Epithelial cell of esophagus (primary cell): ENCODE measurements around the gene C17orf100.

ENCODE experiments used
- DNase-seq: peaks from one replicate; pipeline ENCODE4 v3.0.0; 2010; ENCODE audit warnings: low read depth
- H3K4me3 ChIP-seq: 2 replicates; pipeline ENCODE4 v1.5.1; 2011; ENCODE audit warnings: mild to moderate bottlenecking, low read length, control low read depth
- CTCF ChIP-seq: IDR thresholded peaks from 2 replicates; pipeline ENCODE4 v1.5.1; 2011; ENCODE audit warnings: low read depth, mild to moderate bottlenecking, low read length, control low read depth, inconsistent platforms; ENCODE audit not compliant: insufficient read depth; ENCODE audit errors: missing control alignments

The C17orf100 gene

DNA sequence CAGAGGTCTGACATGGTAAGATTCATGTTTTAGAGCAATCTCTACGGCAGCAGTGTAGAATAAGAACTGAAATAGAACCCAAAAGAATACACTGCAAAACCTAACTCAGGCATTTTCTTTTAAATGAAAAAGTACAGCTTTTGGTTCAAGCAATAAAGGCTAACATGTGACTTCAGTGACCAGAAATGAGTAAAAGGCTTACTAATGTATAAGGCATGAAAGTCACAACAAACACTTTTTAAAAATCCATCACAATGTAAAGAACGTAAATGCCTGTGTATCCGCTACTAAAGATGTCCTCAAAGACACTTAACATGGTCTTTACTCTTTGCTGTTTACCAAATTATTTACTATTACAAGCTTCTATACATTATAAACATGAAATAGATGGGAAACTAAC lies 27.6 kb upstream of the C17orf100 start:
- no peak for TF ChIP-seq CTCF
- no peak overlapping the region for H3K4me3 ChIP-seq
- DNase-seq, result no peak

DNA sequence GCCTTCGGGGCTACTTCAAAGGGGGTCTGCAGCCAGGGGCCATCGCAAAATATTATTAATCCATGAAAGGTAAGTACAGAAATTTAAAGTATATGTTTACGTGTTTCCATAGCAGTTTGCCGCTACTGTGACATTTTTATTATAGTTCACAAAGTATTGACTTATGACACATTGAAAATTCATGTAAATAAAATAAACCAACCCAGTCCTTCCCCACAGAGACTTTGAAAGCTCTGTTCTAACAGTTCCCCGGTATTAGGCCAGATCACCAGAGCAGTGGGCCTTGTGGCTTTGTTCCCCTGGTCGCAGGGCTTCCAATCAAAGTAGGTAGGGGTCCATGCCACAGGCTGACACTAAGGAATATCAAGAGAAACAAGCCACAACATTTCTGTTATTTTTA lies 24.9 kb upstream of the C17orf100 start:
- no peak for TF ChIP-seq CTCF
- DNase-seq, result no peak
- no peak overlapping the region for H3K4me3 ChIP-seq

- DNase-seq, result peak; percentile 20
- no peak overlapping the region for H3K4me3 ChIP-seq
- TF ChIP-seq CTCF, result no peak
Measured at GRCh38 chr17:6627019-6627418, 24.5 kb upstream of the C17orf100 start.

- no peak for DNase-seq
- no peak for TF ChIP-seq CTCF
- H3K4me3 ChIP-seq, result no peak overlapping the region
Measured at GRCh38 chr17:6630390-6630789, 21.2 kb upstream of the C17orf100 start.

DNA sequence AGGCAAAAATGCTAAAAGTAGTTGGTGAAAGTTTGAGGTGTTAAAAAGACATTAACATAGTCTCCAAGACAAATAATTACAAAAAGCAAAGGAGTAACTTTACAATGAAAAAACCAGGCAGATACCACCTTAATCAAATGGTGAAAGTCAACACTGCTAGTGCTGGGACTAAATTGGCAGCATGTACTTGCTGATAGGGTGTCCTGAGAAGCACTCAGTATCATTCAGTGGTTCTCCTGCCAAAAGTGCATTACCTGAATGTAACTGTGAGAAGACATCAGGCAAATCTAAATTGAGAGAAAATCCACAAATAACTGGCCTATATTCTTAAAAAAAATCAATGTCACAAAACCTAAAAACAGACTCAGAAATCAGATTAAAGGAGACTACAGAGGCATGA lies 19.0 kb upstream of the C17orf100 start:
- TF ChIP-seq CTCF, result no peak
- no peak overlapping the region for H3K4me3 ChIP-seq
- no peak for DNase-seq

- H3K4me3 ChIP-seq, result no peak overlapping the region
- no peak for TF ChIP-seq CTCF
- DNase-seq, result no peak
Measured at GRCh38 chr17:6633263-6633662, 18.3 kb upstream of the C17orf100 start.

DNA sequence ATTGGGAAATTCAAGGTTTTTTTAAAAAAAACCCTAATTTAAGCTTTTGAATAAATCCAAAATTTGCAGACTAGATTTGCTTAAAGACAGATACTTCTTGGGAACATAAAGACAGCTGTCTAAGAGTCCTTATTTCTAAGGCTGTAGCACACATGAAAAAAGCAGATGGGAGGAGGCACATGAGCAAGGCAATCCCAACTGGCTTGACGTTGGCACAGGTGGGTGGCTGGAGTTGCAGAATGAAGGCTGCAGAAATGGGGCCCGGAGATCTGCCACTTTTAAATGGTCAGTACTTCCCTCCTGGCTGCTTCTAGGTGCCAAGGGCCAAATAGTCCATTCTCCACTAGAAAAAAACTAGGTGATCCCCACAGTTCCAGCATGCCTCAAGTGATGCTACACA lies 15.5 kb upstream of the C17orf100 start:
- no peak for TF ChIP-seq CTCF
- no peak for DNase-seq

More for the DNA sequence above, 15.5 kb upstream of the C17orf100 start:
- H3K4me3 ChIP-seq, result no peak overlapping the region
